GM12878 (cell line): ENCODE data around the gene KLB. TPM values are rescaled to one million over a fixed set of nuclear protein-coding genes. Genes with fewer than 3 reads are reported as not detected.

ENCODE experiments used
- CHD1 ChIP-seq: IDR thresholded peaks from 2 replicates; pipeline ENCODE4 v1.6.1; 2012; ENCODE audit warnings: low read depth, low read length, improper control_type of control experiment
- EED ChIP-seq: sonication (generic); IDR thresholded peaks from 2 replicates; pipeline ENCODE4 v1.6.1; 2016; ENCODE audit warnings: antibody characterized with exemption, low read depth
- ELK1 ChIP-seq: IDR thresholded peaks from 2 replicates; pipeline ENCODE4 v1.6.1; 2012; ENCODE audit warnings: low read depth, low read length, improper control_type of control experiment
- ETV6 ChIP-seq, 2 experiments: fragments of 450-650 bp in 1 of 2; IDR thresholded peaks in 1 of 2; conservative IDR thresholded peaks in 1 of 2; 2 replicates each; pipeline ENCODE4 v1.6.1; 2014; ENCODE audit warnings: antibody characterized with exemption in 1 of 2, borderline replicate concordance in 1 of 2, low read depth in 1 of 2, mild to moderate bottlenecking in 1 of 2, moderate library complexity in 1 of 2
- GATAD2B ChIP-seq: fragments of 450-650 bp; conservative IDR thresholded peaks from 2 replicates; pipeline ENCODE4 v1.6.1; 2017; ENCODE audit warnings: low read depth, mild to moderate bottlenecking, moderate library complexity
- IKZF1 ChIP-seq: fragments of 450-650 bp; conservative IDR thresholded peaks from 2 replicates; pipeline ENCODE4 v1.6.1; 2017; ENCODE audit warnings: antibody characterized with exemption, mild to moderate bottlenecking
- NR2C1 ChIP-seq: fragments of 450-650 bp; IDR thresholded peaks from 2 replicates; pipeline ENCODE4 v1.6.1; 2017; ENCODE audit warnings: antibody characterized with exemption, mild to moderate bottlenecking, moderate library complexity
- POLR2A ChIP-seq: IDR thresholded peaks from 2 replicates; pipeline ENCODE4 v1.6.1; 2011; ENCODE audit warnings: low read depth, mild to moderate bottlenecking, low read length
- RCOR1 ChIP-seq: conservative IDR thresholded peaks from 2 replicates; pipeline ENCODE4 v1.6.1; 2012; ENCODE audit warnings: low read depth, low read length, improper control_type of control experiment
- SMAD5 ChIP-seq: IDR thresholded peaks from 2 replicates; pipeline ENCODE4 v1.6.1; 2016; ENCODE audit warnings: antibody characterized with exemption, low read depth
- SMC3 ChIP-seq: IDR thresholded peaks from 2 replicates; pipeline ENCODE4 v1.6.1; 2011; ENCODE audit warnings: low read length, improper control_type of control experiment, borderline replicate concordance
- TCF3 ChIP-seq: IDR thresholded peaks from 2 replicates; pipeline ENCODE4 v1.6.1; 2012; ENCODE audit warnings: low read depth, mild to moderate bottlenecking, low read length, borderline replicate concordance; ENCODE audit not compliant: insufficient read depth
- TCF7 ChIP-seq: IDR thresholded peaks from 2 replicates; pipeline ENCODE4 v1.6.1; 2014; ENCODE audit warnings: antibody characterized with exemption, borderline replicate concordance
- polyA plus RNA-seq, 11 experiments: library from polyadenylated mRNA; depleted of rRNA in 4 of 11; unstranded in 6 of 11; stranded (reverse) in 5 of 11; fragments of >200 nt; fragmentation: Nextera tagmentation in 4 of 11; fragmentation: Illumina TruSeq in 1 of 11; extraction: Ambion mirVana in 4 of 11; extraction: Trizol in 1 of 11; gene quantifications; 1 replicate in 1 of 11; 2 replicates in 10 of 11; pipeline versions ENCODE4 v1.2.1 to v1.2.3, GENCODE V29; 2011 to 2016; ENCODE audit warnings: inconsistent platforms in 2 of 11, missing spikeins in 2 of 11, low read depth in 1 of 11
- total RNA-seq, 4 experiments: library from RNA; depleted of rRNA in 3 of 4; stranded (reverse); fragments of >200 nt in 3 of 4; fragmentation: Illumina TruSeq in 1 of 4; extraction: Trizol in 1 of 4; gene quantifications; 2 replicates each; pipeline versions ENCODE4 v1.2.1 to v1.2.3, GENCODE V29; 2013 to 2021
- TF ChIP-seq, protein P1 (sequence below): IDR thresholded peaks from 2 replicates; pipeline ENCODE4 v1.6.1; 2012; ENCODE audit warnings: low read length, inconsistent platforms
- TF ChIP-seq, protein P2 (sequence below): fragments of 450-650 bp; conservative IDR thresholded peaks from 2 replicates; pipeline ENCODE4 v1.6.1; 2017; ENCODE audit warnings: mild to moderate bottlenecking, moderate library complexity
- TF ChIP-seq, protein P3 (sequence below): fragments of 450-650 bp; IDR thresholded peaks from 2 replicates; pipeline ENCODE4 v1.6.1; 2017; ENCODE audit warnings: low read depth, mild to moderate bottlenecking, moderate library complexity
- TF ChIP-seq, protein P4 (sequence below): IDR thresholded peaks from 2 replicates; pipeline ENCODE4 v1.6.1; 2011; ENCODE audit warnings: borderline replicate concordance, low read depth, mild to moderate bottlenecking, moderate library complexity, low read length; ENCODE audit not compliant: insufficient read depth, poor library complexity, severe bottlenecking
- TF ChIP-seq, protein P5 (sequence below): fragments of 450-650 bp; IDR thresholded peaks from 2 replicates; pipeline ENCODE4 v1.6.1; 2017; ENCODE audit warnings: mild to moderate bottlenecking, low read depth, inconsistent platforms; ENCODE audit not compliant: poor library complexity, severe bottlenecking

The KLB gene
- total and polyA plus RNA-seq, 10 of the 15 experiments (the other 5 are each of a cell fraction or from before 2014, with no cell fraction given) = under 0.01 to 0.13 (median 0.04) TPM; not detected in 1

DNA sequence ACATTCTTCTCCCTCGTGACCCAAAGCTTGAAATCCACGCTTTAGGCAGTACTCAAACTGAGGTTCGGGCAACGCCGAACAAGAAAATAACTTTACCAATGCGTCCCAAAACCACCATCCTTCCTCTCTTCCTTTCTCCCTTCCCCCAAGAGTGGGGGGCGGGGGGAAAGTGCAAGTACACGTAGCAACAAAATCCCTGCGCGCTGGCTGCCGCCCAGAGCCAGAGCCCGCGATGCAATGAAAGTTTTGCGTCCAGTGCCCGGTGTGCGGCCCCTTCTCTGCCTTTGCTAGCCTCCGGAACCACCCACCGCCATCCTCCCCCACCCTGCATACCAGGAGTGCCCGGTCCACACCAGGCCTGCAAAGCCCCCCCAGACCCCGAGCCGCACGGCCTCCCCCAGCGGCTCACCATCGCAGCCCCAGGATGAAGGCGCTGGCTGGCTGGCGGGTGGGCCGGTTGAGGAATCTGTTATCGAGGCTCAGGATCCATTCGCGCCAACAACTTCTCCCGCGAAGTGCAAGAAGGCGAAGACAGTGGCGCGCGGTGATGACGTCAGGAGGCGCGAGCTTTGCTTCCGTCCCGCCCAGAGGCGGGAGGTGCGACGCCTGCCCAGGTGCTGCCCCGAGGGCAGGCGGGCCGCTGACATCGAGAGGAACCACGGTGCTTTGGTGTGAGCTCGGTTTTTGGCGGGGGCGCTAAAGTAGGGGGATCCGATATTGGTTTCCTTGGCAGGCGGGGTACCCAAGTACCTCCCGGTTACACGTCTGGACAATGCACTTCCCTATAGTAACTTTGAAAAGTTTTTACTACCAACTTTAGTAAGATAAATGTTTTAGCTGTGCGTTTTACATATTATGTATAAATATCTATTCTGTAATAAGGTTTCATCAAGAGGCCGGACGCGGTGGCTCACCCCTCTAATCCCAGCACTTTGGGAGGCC, 40.6 kb upstream of the KLB start, which contains the start of gene RFC1 (continued):
- TF ChIP-seq, protein P1, sequence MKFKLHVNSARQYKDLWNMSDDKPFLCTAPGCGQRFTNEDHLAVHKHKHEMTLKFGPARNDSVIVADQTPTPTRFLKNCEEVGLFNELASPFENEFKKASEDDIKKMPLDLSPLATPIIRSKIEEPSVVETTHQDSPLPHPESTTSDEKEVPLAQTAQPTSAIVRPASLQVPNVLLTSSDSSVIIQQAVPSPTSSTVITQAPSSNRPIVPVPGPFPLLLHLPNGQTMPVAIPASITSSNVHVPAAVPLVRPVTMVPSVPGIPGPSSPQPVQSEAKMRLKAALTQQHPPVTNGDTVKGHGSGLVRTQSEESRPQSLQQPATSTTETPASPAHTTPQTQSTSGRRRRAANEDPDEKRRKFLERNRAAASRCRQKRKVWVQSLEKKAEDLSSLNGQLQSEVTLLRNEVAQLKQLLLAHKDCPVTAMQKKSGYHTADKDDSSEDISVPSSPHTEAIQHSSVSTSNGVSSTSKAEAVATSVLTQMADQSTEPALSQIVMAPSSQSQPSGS = no peak
- TF ChIP-seq TCF7 = no peak
- 0 out of 2 replicates have a peak, but pooled peaks have one; percentile 48 for TF ChIP-seq RCOR1
- TF ChIP-seq NR2C1 = no peak
- TF ChIP-seq TCF3 = 0 out of 2 replicates have a peak, but pooled peaks have one; percentile 46
- peak in 1 of 2 experiments; percentile 29; a peak in 1 of 4 replicates for TF ChIP-seq ETV6 (conservative IDR thresholded peaks at IDR 0.05 in 1 of 2, IDR thresholded peaks at IDR 0.05 in 1 of 2; ENCODE audit: borderline replicate concordance in 1 of 2, low read depth in 1 of 2)
- 0 out of 2 replicates have a peak, but pooled peaks have one; percentile 1 for TF ChIP-seq SMC3
- TF ChIP-seq CHD1 = no peak
- TF ChIP-seq SMAD5 = peak; percentile 56; the same call in 1 of the 2 replicates
- TF ChIP-seq, protein P2, sequence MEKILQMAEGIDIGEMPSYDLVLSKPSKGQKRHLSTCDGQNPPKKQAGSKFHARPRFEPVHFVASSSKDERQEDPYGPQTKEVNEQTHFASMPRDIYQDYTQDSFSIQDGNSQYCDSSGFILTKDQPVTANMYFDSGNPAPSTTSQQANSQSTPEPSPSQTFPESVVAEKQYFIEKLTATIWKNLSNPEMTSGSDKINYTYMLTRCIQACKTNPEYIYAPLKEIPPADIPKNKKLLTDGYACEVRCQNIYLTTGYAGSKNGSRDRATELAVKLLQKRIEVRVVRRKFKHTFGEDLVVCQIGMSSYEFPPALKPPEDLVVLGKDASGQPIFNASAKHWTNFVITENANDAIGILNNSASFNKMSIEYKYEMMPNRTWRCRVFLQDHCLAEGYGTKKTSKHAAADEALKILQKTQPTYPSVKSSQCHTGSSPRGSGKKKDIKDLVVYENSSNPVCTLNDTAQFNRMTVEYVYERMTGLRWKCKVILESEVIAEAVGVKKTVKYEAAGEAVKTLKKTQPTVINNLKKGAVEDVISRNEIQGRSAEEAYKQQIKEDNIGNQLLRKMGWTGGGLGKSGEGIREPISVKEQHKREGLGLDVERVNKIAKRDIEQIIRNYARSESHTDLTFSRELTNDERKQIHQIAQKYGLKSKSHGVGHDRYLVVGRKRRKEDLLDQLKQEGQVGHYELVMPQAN = peak; percentile 55; the same call in 1 of the 2 replicates
- peak; percentile 32; the same call in 1 of the 2 replicates for TF ChIP-seq EED
- TF ChIP-seq IKZF1 = peak; percentile 55; the same call in 1 of the 2 replicates
- TF ChIP-seq, protein P3, sequence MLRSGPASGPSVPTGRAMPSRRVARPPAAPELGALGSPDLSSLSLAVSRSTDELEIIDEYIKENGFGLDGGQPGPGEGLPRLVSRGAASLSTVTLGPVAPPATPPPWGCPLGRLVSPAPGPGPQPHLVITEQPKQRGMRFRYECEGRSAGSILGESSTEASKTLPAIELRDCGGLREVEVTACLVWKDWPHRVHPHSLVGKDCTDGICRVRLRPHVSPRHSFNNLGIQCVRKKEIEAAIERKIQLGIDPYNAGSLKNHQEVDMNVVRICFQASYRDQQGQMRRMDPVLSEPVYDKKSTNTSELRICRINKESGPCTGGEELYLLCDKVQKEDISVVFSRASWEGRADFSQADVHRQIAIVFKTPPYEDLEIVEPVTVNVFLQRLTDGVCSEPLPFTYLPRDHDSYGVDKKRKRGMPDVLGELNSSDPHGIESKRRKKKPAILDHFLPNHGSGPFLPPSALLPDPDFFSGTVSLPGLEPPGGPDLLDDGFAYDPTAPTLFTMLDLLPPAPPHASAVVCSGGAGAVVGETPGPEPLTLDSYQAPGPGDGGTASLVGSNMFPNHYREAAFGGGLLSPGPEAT = peak; percentile 92
- TF ChIP-seq, protein P4, sequence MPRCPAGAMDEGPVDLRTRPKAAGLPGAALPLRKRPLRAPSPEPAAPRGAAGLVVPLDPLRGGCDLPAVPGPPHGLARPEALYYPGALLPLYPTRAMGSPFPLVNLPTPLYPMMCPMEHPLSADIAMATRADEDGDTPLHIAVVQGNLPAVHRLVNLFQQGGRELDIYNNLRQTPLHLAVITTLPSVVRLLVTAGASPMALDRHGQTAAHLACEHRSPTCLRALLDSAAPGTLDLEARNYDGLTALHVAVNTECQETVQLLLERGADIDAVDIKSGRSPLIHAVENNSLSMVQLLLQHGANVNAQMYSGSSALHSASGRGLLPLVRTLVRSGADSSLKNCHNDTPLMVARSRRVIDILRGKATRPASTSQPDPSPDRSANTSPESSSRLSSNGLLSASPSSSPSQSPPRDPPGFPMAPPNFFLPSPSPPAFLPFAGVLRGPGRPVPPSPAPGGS = peak; percentile 35
- peak; percentile 88 for TF ChIP-seq POLR2A
- peak; percentile 78 for TF ChIP-seq ELK1
- TF ChIP-seq, protein P5, sequence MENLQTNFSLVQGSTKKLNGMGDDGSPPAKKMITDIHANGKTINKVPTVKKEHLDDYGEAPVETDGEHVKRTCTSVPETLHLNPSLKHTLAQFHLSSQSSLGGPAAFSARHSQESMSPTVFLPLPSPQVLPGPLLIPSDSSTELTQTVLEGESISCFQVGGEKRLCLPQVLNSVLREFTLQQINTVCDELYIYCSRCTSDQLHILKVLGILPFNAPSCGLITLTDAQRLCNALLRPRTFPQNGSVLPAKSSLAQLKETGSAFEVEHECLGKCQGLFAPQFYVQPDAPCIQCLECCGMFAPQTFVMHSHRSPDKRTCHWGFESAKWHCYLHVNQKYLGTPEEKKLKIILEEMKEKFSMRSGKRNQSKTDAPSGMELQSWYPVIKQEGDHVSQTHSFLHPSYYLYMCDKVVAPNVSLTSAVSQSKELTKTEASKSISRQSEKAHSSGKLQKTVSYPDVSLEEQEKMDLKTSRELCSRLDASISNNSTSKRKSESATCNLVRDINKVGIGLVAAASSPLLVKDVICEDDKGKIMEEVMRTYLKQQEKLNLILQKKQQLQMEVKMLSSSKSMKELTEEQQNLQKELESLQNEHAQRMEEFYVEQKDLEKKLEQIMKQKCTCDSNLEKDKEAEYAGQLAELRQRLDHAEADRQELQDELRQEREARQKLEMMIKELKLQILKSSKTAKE = no peak
- TF ChIP-seq GATAD2B = no peak; the same call in 1 of the 2 replicates
